HepG2 (cell line): ENCODE results near the gene ADM. TPM values are rescaled to one million over a fixed set of nuclear protein-coding genes. Genes with fewer than 3 reads are reported as not detected.

ENCODE experiments used
- HMG20A ChIP-seq: IDR thresholded peaks from 2 replicates; pipeline ENCODE4 v1.6.1; 2016; ENCODE audit warnings: borderline replicate concordance
- KLF12 ChIP-seq: sonication (generic); formaldehyde crosslinking; IDR thresholded peaks from 2 replicates; pipeline ENCODE4 v1.4.0; 2020; ENCODE audit warnings: missing genetic modification reagents, borderline replicate concordance
- POLR2AphosphoS5 ChIP-seq: IDR thresholded peaks from 2 replicates; pipeline ENCODE4 v1.6.1; 2012; ENCODE audit warnings: low read depth, low read length
- PRPF4 ChIP-seq: fragments of 200-400 bp; formaldehyde crosslinking; IDR thresholded peaks from 2 replicates; pipeline ENCODE4 v1.6.1; 2016; ENCODE audit warnings: low read length, low read depth; ENCODE audit not compliant: poor library complexity, severe bottlenecking
- RARA ChIP-seq: IDR thresholded peaks from 2 replicates; pipeline ENCODE4 v1.6.1; 2016; ENCODE audit warnings: missing genetic modification reagents, missing compliant biosample characterization
- SCMH1 ChIP-seq: sonication (generic); formaldehyde crosslinking; IDR thresholded peaks from 2 replicates; pipeline ENCODE4 v1.9.0; 2021; ENCODE audit warnings: missing genetic modification reagents, mild to moderate bottlenecking, borderline replicate concordance
- SIN3A ChIP-seq: IDR thresholded peaks from 2 replicates; pipeline ENCODE4 v1.6.1; 2011; ENCODE audit warnings: low read depth, mild to moderate bottlenecking, control low read depth, low read length, borderline replicate concordance
- SP1 ChIP-seq, 2 experiments: fragments of 450-650 bp in 1 of 2; sonication (generic) in 1 of 2; formaldehyde crosslinking in 1 of 2; IDR thresholded peaks; 2 replicates each; pipeline versions ENCODE4 v1.4.0 to v1.6.1; 2016 to 2020; ENCODE audit warnings: missing genetic modification reagents in 1 of 2
- TBL1XR1 ChIP-seq: fragments of 150-350 bp; IDR thresholded peaks from 2 replicates; pipeline ENCODE4 v1.6.1; 2014; ENCODE audit warnings: borderline replicate concordance, low read length; ENCODE audit not compliant: partially characterized antibody
- ZNF235 ChIP-seq: sonication (generic); formaldehyde crosslinking; IDR thresholded peaks from 2 replicates; pipeline ENCODE4 v1.8.1; 2023; ENCODE audit warnings: mild to moderate bottlenecking, missing genetic modification reagents, borderline replicate concordance
- ZNF446 ChIP-seq: sonication (generic); formaldehyde crosslinking; IDR thresholded peaks from 2 replicates; pipeline ENCODE4 v1.5.0; 2020; ENCODE audit warnings: mild to moderate bottlenecking, missing genetic modification reagents
- ZNF747 ChIP-seq: sonication (generic); formaldehyde crosslinking; IDR thresholded peaks from 2 replicates; pipeline ENCODE4 v1.8.1; 2023; ENCODE audit warnings: missing genetic modification reagents, mild to moderate bottlenecking, borderline replicate concordance
- polyA plus RNA-seq, 8 experiments: library from polyadenylated mRNA; depleted of rRNA in 3 of 8; stranded (reverse) in 7 of 8; unstranded in 1 of 8; fragments of >200 nt; fragmentation: Illumina TruSeq in 4 of 8; extraction: Trizol in 4 of 8; gene quantifications; 2 replicates each; pipeline versions ENCODE4 v1.2.1 to v1.2.3, GENCODE V29; 2011 to 2016; ENCODE audit warnings: low read depth in 4 of 8, missing spikeins in 1 of 8, mixed read lengths in 1 of 8; ENCODE audit not compliant: insufficient read depth in 1 of 8
- total RNA-seq, 5 experiments: library from RNA; depleted of rRNA; stranded (reverse); fragments of >200 nt; fragmentation: Illumina TruSeq; extraction: Trizol; gene quantifications; 2 replicates each; pipeline ENCODE4 v1.2.3, GENCODE V29; 2016; ENCODE audit warnings: low read depth in 1 of 5
- TF ChIP-seq, protein P1 (sequence below): sonication (generic); formaldehyde crosslinking; IDR thresholded peaks from 2 replicates; pipeline ENCODE4 v1.5.1; 2020; ENCODE audit warnings: mild to moderate bottlenecking, missing genetic modification reagents, moderate library complexity
- TF ChIP-seq, protein P2 (sequence below): sonication (generic); formaldehyde crosslinking; IDR thresholded peaks from 2 replicates; pipeline ENCODE4 v1.4.0; 2020; ENCODE audit warnings: missing genetic modification reagents
- TF ChIP-seq, protein P3 (sequence below): IDR thresholded peaks from 2 replicates; pipeline ENCODE4 v1.6.1; 2016
- TF ChIP-seq, protein P4 (sequence below): IDR thresholded peaks from 2 replicates; pipeline ENCODE4 v1.6.1; 2012; ENCODE audit warnings: inconsistent platforms
- TF ChIP-seq, protein P5 (sequence below): sonication (generic); formaldehyde crosslinking; IDR thresholded peaks from 2 replicates; pipeline ENCODE4 v1.4.0; 2020; ENCODE audit warnings: mild to moderate bottlenecking, missing genetic modification reagents

ADM gene
- total and polyA plus RNA-seq, 2 of the 13 experiments (the other 11 are each of a cell fraction or from before 2014, with no cell fraction given), result 10.7 to 26.1 TPM

DNA sequence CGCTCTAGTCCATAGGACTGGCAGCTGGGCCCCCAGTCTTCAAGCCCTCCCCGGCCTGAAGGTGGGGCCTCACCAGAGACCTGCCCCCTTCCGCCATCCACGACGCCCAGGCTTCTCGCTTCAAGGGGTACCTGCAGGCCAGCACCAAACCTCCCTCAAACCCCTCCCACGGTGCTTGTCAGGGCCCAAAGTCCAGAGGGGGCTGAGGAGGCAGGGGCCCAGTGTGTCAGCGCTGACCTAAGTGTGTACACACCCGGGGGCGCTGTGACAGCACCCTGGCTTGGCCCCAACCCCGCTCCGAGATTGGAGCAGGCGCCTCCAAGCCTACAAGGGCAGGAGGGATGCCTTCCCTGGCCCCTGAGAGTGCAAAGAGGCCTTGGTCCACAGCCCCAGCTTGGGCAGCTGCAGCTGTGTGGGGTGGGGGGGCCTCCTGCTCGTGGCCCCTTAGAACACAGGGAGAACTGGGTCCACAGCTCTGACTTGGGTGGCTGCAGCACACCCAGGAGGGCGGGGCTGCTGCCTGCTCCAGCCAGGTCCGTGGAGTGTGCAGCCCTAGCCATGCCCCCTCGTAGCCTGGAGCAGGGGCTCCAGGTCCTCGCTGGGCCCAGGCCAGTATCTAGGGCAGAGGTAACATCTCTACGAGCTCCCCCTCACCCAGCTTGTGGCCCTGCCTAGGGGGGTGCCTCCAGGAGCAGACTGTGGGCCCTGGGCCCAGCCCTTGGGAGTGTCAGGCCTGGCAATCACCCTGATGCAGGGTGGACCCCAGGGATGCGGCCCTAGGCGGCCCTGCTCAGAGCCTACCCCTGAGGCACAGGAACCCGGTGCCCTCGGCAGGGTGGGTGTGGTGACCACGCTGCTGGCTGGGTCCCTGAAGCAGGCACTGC is 15.8 kb upstream of the ADM start (continued):
- TF ChIP-seq, protein P1, sequence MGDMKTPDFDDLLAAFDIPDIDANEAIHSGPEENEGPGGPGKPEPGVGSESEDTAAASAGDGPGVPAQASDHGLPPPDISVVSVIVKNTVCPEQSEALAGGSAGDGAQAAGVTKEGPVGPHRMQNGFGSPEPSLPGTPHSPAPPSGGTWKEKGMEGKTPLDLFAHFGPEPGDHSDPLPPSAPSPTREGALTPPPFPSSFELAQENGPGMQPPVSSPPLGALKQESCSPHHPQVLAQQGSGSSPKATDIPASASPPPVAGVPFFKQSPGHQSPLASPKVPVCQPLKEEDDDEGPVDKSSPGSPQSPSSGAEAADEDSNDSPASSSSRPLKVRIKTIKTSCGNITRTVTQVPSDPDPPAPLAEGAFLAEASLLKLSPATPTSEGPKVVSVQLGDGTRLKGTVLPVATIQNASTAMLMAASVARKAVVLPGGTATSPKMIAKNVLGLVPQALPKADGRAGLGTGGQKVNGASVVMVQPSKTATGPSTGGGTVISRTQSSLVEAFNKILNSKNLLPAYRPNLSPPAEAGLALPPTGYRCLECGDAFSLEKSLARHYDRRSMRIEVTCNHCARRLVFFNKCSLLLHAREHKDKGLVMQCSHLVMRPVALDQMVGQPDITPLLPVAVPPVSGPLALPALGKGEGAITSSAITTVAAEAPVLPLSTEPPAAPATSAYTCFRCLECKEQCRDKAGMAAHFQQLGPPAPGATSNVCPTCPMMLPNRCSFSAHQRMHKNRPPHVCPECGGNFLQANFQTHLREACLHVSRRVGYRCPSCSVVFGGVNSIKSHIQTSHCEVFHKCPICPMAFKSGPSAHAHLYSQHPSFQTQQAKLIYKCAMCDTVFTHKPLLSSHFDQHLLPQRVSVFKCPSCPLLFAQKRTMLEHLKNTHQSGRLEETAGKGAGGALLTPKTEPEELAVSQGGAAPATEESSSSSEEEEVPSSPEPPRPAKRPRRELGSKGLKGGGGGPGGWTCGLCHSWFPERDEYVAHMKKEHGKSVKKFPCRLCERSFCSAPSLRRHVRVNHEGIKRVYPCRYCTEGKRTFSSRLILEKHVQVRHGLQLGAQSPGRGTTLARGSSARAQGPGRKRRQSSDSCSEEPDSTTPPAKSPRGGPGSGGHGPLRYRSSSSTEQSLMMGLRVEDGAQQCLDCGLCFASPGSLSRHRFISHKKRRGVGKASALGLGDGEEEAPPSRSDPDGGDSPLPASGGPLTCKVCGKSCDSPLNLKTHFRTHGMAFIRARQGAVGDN (CRISPR knock-in tag), result peak; percentile 96
- TF ChIP-seq HMG20A (CRISPR knock-in tag), result peak; percentile 61; the same call in 1 of the 2 replicates
- TF ChIP-seq TBL1XR1, result peak; percentile 13
- TF ChIP-seq, protein P2, sequence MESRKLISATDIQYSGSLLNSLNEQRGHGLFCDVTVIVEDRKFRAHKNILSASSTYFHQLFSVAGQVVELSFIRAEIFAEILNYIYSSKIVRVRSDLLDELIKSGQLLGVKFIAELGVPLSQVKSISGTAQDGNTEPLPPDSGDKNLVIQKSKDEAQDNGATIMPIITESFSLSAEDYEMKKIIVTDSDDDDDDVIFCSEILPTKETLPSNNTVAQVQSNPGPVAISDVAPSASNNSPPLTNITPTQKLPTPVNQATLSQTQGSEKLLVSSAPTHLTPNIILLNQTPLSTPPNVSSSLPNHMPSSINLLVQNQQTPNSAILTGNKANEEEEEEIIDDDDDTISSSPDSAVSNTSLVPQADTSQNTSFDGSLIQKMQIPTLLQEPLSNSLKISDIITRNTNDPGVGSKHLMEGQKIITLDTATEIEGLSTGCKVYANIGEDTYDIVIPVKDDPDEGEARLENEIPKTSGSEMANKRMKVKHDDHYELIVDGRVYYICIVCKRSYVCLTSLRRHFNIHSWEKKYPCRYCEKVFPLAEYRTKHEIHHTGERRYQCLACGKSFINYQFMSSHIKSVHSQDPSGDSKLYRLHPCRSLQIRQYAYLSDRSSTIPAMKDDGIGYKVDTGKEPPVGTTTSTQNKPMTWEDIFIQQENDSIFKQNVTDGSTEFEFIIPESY (CRISPR knock-in tag), result peak; percentile 47; the same call in 1 of the 2 replicates
- TF ChIP-seq, protein P3, sequence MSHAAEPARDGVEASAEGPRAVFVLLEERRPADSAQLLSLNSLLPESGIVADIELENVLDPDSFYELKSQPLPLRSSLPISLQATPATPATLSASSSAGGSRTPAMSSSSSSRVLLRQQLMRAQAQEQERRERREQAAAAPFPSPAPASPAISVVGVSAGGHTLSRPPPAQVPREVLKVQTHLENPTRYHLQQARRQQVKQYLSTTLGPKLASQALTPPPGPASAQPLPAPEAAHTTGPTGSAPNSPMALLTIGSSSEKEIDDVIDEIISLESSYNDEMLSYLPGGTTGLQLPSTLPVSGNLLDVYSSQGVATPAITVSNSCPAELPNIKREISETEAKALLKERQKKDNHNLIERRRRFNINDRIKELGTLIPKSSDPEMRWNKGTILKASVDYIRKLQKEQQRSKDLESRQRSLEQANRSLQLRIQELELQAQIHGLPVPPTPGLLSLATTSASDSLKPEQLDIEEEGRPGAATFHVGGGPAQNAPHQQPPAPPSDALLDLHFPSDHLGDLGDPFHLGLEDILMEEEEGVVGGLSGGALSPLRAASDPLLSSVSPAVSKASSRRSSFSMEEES (CRISPR knock-in tag), result 0 out of 2 replicates have a peak, but pooled peaks have one; percentile 24
- TF ChIP-seq ZNF446 (CRISPR knock-in tag), result peak; percentile 45; the same call in 1 of the 2 replicates
- TF ChIP-seq ZNF235 (CRISPR knock-in tag), result peak; percentile 72; the same call in 1 of the 2 replicates
- no peak for TF ChIP-seq SCMH1 (CRISPR knock-in tag)
- 0 out of 2 replicates have a peak, but pooled peaks have one; percentile 49 for TF ChIP-seq SIN3A
- TF ChIP-seq KLF12 (CRISPR knock-in tag), result no peak
- TF ChIP-seq SP1 (IDR thresholded peaks at IDR 0.05), result no peak
- peak; percentile 71 for TF ChIP-seq SP1 (CRISPR knock-in tag; IDR thresholded peaks at IDR 0.05)
- peak; percentile 80; the same call in 1 of the 2 replicates for TF ChIP-seq ZNF747 (CRISPR knock-in tag)
- TF ChIP-seq, protein P4, sequence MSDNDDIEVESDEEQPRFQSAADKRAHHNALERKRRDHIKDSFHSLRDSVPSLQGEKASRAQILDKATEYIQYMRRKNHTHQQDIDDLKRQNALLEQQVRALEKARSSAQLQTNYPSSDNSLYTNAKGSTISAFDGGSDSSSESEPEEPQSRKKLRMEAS, result peak; percentile 65
- no peak for TF ChIP-seq PRPF4
- TF ChIP-seq RARA (CRISPR knock-in tag), result peak; percentile 81
- TF ChIP-seq POLR2AphosphoS5, result 0 out of 2 replicates have a peak, but pooled peaks have one; percentile 31
- TF ChIP-seq, protein P5, sequence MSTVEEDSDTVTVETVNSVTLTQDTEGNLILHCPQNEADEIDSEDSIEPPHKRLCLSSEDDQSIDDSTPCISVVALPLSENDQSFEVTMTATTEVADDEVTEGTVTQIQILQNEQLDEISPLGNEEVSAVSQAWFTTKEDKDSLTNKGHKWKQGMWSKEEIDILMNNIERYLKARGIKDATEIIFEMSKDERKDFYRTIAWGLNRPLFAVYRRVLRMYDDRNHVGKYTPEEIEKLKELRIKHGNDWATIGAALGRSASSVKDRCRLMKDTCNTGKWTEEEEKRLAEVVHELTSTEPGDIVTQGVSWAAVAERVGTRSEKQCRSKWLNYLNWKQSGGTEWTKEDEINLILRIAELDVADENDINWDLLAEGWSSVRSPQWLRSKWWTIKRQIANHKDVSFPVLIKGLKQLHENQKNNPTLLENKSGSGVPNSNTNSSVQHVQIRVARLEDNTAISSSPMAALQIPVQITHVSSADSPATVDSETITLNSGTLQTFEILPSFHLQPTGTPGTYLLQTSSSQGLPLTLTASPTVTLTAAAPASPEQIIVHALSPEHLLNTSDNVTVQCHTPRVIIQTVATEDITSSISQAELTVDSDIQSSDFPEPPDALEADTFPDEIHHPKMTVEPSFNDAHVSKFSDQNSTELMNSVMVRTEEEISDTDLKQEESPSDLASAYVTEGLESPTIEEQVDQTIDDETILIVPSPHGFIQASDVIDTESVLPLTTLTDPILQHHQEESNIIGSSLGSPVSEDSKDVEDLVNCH (CRISPR knock-in tag), result no peak
